Suppressor macrophage treated with lipopolysaccharide for 1 hour (primary cell): ENCODE data around the gene NPM1.
"Not testable (repeated sequence)": the region's sequence is repeated elsewhere in the genome, so short reads cannot be mapped to it uniquely, and the experiment has no call there.

Experiments
- DNase-seq, 3 donors: peaks; one replicate each; pipeline ENCODE4 v3.0.0-alpha.2; 2020 to 2022

NPM1 gene

GRCh38 chr5:171387345-171387969, at the start of gene NPM1:
NPM1 (plus strand) TSS chr5:171387849; CDS start chr5:171387949, 100 bp downstream.
- peak; percentile 97 to 99 (median 98) for DNase-seq

- DNase-seq = no peak
Measured at GRCh38 chr5:171340042-171340441, 47.6 kb upstream of the NPM1 start.

- no peak for DNase-seq
Measured at GRCh38 chr5:171340491-171340890, 47.2 kb upstream of the NPM1 start.

- DNase-seq = peak; percentile 69 to 82 (median 73)
Measured at GRCh38 chr5:171342362-171343111, 45.1 kb upstream of the NPM1 start.

- no peak for DNase-seq
Measured at GRCh38 chr5:171344936-171345608, 42.6 kb upstream of the NPM1 start.

GRCh38 chr5:171351536-171352073, 36.0 kb upstream of the NPM1 start:
- DNase-seq = no peak

- DNase-seq = peak; percentile 20 to 43 (median 42)
Measured at GRCh38 chr5:171355302-171355724, 32.3 kb upstream of the NPM1 start.

- no peak for DNase-seq
Measured at GRCh38 chr5:171357843-171358242, 29.8 kb upstream of the NPM1 start.

GRCh38 chr5:171361151-171361550, 26.5 kb upstream of the NPM1 start:
- not testable (repeated sequence) for DNase-seq

GRCh38 chr5:171363249-171363648, 24.4 kb upstream of the NPM1 start:
- not testable (repeated sequence) for DNase-seq

- peak; percentile 46 to 62 (median 52) for DNase-seq
Measured at GRCh38 chr5:171363846-171364245, 23.8 kb upstream of the NPM1 start.

GRCh38 chr5:171365351-171365750, 22.3 kb upstream of the NPM1 start:
- DNase-seq = peak in 1 of 3 donors; percentile 37

GRCh38 chr5:171366645-171367044, 21.0 kb upstream of the NPM1 start:
- DNase-seq = no peak

GRCh38 chr5:171367424-171368370, 20.0 kb upstream of the NPM1 start:
- peak in 1 of 3 donors; percentile 20 for DNase-seq

GRCh38 chr5:171369056-171369455, 18.6 kb upstream of the NPM1 start:
- no peak for DNase-seq

- DNase-seq = no peak
Measured at GRCh38 chr5:171369898-171370297, 17.8 kb upstream of the NPM1 start.

GRCh38 chr5:171370881-171371280, 16.8 kb upstream of the NPM1 start:
- DNase-seq = not testable (repeated sequence)

- DNase-seq = no peak
Measured at GRCh38 chr5:171371326-171371725, 16.3 kb upstream of the NPM1 start.

GRCh38 chr5:171379961-171380360, 7.7 kb upstream of the NPM1 start:
- DNase-seq = no peak

GRCh38 chr5:171384416-171384815, 3.2 kb upstream of the NPM1 start:
- not testable (repeated sequence) for DNase-seq

GRCh38 chr5:171384999-171385398, 2.6 kb upstream of the NPM1 start:
- peak; percentile 54 to 60 (median 55) for DNase-seq

GRCh38 chr5:171386006-171386671, 1.5 kb upstream of the NPM1 start:
- DNase-seq = no peak
